Myocyte (in vitro differentiated cells): ENCODE results near the gene CEACAM16. TPM values are rescaled to one million over a fixed set of nuclear protein-coding genes. Genes with fewer than 3 reads are reported as not detected.

Experiments
- DNase-seq: peaks from one replicate; pipeline ENCODE4 v3.0.0-alpha.2; 2012; ENCODE audit warnings: low read depth
- total RNA-seq: library from RNA; depleted of rRNA; stranded (reverse); fragments of >200 nt; gene quantifications from 2 replicates; pipeline ENCODE4 v1.2.3, GENCODE V29; 2014

The CEACAM16 gene
- total RNA-seq, 1 donor from 2014 or later = 6.1 TPM

DNA sequence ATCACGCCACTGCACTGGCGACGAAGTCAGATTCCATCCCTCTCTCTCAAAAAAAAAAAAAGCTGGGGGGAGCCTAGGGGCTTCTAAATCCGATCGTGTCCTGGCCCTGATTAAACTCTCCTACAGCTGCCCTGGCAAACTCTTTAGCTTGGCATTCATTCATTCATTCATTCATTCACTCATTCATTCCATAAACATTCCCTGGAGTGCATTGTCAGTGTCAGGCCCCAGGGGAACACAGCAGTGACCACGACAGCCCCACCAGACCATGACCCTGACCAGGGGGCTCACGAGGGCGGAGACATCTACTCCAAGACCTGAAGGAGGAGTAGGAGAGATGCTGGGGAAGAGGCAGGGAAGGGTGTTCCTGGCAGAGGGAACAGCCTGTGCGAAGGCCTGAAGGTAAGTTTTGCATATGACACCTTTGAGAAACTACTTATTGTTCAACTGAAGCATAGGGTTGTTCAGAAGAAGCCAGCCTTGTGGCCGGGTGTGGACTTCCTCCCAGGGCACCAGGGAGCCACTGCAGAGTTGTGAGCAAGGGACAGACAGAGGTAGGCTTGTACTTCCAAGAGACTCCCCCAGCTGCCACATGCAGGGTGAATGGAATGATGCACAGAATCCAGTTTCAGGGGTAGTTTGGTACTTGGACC, 24.5 kb downstream of the CEACAM16 start:
- no peak for DNase-seq

DNA sequence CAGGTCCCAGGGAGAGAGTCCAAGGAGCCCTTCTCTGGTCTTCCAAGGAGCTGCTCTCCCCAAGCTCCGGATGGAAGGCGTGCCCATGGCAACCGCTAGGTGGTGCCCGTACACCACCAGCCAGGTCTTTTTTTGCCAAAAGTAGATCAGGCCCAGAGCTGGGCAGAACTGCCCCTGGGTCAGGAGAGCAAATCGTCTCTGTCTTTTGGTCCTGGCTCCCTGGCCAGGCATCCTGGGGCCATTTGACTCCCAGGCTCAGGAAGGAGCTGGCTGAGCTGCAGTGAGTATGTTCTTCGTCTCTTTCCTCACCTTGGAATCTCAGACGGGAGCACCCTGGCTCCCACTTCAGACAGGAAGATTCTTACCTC, 25.0 kb downstream of the CEACAM16 start:
- peak; percentile 86 for DNase-seq

DNA sequence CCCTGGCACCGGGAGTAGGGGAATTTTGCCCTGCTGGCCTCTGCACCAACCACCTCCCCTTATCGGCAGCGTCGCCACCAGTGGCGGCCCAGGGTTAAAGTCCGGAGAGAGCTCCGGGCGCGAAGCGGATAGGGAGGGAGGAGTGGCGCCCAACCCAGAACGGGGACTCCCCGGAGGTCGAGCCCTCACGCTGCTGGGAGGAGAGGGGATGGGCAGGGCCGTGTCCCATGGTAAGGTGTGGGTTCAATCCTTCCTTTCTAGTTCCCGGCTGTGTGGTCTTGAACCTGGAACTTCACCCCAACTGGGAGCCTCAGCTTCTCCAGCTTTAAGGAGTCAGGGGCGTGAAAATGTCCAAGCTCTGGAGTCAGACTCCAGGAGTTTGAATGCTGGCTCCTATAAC, 26.3 kb downstream of the CEACAM16 start:
- DNase-seq = no peak

DNA sequence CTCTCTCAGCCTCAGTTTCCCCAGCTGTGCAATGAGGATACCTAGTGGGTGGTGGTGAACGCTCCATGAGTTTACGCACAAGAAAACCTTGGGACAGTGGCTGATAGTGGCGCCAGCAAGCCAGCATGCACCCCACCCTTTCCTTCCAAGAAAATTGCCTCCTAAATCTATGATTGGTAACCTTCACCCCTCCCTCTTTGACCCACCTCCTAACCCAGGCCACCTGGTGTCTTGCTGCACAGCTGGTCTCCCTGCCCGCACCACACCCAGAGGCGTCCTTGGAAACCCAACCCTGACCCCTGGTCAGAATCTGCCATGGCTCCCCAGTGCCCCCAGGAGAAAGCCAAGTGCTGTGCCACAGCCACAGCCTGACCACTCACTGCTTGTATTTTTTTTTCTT, 26.7 kb downstream of the CEACAM16 start:
- peak; percentile 55 for DNase-seq

DNA sequence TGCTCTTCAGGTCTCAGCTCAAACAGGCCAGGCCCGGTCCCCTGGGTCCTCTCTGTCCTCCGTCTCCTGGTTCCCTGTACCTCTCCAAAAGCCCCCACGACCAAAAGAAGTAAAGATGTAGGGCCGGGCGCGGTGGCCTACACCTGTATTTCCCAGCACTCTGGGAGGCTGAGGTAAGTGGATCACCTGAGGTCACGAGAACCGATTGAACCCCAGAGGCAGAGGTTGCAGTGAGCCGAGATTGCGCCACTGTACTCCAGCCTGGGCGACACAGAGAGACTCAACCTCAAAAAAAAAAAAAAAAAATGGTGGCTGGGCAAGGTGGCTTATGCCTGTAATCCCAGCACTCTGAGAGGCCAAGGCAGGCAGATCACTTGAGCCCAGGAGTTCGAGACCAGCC, 27.5 kb downstream of the CEACAM16 start:
- DNase-seq = no peak

DNA sequence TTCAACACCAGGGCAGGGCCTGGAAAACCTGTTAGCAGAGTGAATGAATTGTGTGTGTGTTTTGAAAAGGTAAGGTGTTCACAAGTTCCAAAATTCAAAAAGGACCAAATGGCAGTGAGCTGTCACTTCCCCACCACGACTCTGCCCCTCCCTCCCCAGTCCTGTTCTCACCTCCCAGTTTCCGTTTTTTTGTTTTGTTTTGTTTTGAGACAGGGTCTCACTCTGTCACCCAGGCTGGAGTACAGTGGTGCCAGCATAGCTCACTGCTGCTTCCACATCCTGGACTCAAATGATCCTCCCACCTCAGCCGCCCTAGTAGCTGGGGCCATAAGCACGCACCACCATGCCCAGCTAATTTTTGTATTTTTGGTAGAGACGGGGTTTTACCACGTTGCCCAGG, 29.2 kb downstream of the CEACAM16 start:
- DNase-seq = no peak

DNA sequence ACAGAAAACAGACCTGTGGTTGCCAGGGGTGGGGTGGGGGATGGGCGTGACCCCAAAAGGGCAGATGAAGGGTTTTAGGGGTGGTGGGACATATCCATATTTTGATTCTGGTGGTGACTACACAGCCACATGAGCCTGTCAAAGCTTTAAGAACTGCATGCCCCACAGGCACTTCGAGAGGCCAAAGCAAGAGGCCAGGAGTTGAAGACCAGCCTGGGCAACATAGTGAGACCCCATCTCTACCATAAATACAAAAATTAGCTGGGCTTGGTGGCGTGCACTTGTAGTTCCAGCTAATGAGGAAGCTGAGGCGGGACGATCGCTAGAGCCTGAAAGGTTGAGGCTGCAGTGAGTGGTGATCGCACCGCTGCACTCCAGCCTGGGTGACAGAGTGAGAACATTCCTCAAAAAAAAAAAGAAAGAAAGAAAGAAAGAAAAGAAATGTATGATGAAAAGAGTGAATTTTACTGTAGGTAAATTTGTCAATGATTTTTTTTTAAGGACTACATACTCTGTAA, 30.6 kb downstream of the CEACAM16 start:
- DNase-seq = no peak

DNA sequence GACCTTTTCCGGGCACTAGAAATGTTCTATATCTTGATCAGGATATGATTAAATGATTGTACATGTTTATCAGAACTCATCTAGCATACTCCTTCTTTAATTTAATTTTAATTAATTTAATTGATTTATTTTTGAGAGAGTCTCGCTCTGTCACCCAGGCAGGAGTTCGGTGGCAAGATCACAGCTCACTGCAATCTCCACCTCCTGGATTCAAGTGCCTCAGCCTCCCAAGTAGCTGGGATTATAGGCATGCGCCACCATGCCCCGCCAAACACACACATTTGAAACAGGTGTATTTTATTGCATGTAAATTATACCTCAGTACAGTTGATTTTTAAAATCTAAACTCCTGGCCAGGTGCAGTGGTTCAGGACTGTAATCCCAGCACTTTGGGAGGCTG, 32.1 kb downstream of the CEACAM16 start:
- no peak for DNase-seq

DNA sequence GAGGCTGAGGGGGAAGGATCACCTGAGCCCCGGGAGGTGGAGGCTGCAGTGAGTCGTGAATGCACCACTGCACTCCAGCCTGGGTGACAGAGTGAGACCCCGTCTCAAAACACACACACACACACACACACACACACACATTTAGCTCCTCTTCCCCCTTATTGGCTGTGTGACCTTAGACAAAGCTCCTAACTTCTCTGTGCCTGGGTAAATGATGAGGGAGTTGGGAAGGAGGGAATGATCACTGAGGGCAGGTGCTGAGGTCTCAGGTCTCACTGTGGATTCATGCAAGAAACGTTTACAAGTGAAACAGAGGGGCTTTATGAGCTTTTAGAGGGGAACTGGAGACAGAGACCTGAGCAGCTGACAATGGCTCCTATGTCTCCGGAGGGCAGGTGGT, 32.7 kb downstream of the CEACAM16 start:
- no peak for DNase-seq

DNA sequence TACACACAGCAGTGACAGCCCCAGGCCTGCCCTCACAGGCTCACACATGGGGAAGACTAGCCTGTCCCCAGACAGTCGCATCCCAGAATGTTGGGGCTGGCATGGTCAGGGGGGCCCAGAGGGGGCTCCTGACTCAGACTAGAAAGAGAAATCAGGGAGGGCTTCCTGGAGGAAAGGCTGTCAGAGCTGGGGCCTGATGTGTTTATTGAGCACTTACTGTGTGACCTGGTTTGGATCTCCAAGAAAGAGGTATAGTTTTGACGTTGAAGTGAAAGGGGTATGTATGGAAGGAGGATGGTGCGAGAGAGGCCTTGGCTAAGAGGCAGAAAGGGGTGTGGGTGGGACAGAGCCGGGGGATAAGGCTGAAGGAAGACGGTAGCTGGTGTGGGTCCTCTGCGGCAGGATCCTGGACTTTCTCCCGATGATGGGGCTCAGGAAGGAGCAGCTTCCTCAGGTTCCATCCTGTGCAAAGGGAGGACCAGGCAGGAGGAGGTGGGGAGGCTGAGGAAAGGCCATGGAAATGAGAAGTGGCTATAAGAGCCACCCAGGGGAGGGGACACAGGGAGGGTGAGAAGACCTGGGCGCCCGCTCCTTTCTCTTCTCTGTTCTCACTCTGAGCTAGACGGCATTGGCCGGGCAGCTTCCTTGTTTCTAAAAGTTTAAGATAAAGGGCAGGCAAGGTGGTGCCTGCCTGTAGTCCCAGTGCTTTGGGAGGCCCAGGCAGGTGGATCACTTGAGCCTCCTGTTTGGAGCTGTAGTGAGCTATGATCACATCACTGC, 33.5 kb downstream of the CEACAM16 start:
- no peak for DNase-seq

DNA sequence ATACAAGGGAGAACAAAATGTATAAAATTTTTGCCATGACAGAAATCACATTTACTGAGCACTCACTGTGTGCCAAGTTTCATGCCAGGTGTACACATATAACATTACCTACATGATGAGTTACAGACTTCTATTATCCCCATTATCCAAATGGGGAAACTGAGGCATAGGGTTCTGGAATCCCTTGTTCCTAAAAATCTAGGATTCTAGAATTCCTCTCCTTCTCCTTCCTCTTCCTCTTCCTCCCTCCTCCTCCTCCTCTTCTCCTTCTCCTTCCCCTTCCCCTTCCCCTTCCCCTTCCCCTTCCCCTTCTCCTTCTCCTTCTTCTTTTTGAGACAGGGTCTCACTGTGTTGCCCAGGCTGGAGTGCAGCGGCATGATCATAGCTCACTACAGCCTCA, 35.4 kb downstream of the CEACAM16 start:
- no peak for DNase-seq

DNA sequence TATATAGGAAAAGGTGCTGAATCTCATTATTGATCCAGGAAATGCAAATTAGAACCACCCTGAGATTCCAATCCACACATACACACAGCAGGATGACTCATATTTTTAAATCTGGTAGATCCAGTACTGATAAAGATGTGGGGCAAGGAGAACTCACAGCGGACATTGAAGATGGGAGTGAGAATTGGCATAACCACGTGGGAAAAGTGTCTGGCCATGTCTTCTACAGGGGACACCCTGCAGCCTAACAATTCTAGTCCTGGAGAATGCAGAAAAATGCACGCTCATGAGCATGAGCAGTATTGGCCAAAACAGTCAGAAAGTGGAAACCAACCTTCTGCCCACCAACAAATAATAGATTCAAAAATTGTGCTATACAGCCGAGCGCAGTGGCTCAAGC, 36.1 kb downstream of the CEACAM16 start:
- no peak for DNase-seq

DNA sequence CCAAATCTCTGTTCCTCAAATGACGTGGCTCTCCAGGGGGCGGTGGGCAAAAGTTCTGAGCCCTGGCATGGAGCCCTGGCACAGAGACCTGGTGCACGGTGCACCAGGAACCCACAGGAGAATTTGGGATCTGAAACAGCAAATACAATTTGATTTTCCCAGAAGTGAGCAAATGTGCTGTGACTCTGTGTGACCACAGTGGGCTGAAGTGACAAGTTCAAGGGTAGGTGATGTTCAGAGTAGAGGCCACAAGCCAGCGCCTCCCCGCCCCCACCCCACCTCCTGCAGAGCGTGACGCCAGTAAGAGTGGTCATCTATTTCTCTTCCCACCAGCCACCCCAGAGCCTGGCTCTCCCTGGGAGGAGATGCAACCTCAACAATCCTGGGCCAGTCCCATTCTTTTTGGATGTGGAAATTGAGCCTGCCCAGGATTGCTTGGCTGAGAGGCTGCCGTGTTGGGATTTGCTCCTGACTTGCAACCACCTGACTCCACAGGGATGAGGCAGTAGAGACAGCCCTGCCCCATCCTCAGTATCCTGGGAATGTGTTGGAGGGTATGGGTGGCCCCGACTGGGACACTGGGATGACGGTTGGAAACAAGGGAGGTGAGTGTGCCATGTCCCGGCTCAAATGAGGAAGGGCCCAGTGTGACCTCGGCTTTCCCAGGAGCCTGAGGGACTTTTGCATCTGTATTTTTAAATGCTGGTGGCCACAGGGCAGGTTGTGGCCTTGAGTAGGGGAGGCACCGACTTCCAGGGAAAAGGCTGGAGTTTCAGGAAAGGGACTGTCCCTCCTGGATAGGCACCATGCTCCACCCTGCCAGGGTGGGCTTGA, 38.5 kb downstream of the CEACAM16 start:
- no peak for DNase-seq

DNA sequence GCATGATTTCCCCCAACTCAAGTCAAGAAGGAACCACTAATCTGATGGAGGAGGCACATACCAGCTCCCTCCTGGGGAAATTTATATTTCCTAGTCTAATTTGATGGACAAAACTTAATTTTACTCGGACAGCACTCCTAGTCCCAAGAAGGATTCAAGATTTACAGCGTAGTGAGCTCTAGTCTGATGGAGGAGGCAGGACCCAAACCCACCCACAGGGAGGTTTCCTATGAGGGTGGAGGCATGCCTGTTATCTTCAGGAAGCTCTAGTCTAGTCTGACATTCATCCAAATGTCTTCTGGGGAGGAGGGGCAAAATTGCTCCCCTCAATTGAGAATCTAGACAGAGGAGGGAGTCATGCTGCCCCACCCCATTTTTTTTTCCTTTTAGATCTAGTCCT, 39.2 kb downstream of the CEACAM16 start:
- DNase-seq = no peak

DNA sequence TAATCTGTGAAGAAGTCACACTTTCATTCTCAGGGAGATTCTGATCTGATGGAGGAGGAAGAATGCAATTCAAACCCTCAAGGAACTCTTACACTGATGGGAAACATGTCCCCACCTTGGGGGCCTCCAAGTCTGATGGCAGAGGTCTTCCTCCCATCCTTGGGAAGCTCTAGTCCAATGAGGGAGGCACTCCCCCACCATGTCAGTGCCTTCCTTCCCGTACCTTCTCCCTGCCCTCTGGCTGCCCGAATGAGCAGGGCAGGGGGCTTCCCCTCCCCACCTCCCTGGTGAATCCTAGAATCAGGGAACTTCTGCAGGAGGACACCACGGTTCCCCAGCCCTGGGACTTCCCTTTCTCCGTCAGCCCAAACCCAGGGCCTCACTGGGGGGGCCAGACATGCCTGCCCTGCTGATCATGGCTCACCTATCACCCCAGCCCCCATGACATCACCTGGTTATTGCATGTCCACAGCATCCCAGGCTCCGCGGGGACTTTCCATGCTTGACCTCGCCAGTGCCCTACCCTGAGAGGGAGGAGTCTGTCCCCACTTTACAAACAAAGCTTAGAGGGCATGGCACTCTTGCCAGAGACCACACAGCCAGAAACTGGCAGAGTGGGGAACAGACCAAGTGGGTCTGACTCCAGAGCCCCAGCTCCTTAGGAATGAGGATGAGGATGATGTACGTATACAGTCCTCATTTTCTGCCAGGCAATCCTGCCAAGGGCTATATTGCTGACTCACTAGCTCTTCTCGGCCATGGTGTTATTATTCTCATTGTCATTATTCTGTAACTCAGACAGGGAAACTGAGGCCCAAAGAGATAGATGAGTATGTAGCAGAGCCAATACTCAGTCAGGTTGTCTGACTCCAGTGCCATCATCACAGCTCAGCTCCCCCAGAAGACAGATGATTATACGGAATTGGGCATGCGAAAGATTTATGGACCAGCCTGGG, 39.9 kb downstream of the CEACAM16 start:
- DNase-seq = no peak

DNA sequence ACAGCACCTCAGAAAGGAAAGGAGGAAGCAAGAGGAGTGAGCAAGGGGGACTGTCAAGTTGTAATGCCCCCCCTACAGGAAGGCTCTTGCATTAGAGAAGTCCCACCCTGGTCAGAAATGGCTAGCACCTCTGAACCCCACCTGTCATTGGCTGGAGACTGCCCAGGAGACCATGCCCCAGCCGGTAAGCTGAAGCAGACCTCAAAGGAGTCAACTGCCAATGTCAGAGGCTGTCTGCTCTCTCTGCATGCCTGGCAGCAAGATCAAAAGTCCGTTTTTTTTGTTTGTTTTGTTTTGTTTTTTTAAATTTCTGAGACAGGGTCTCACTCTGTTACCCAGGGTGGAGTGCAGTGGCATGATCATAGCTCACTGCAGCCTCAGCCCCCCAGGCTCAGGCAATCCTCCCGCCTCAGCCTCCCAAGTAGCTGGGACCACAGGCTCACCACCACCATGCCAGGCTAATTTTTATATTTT, 41.4 kb downstream of the CEACAM16 start:
- DNase-seq = peak; percentile 43

DNA sequence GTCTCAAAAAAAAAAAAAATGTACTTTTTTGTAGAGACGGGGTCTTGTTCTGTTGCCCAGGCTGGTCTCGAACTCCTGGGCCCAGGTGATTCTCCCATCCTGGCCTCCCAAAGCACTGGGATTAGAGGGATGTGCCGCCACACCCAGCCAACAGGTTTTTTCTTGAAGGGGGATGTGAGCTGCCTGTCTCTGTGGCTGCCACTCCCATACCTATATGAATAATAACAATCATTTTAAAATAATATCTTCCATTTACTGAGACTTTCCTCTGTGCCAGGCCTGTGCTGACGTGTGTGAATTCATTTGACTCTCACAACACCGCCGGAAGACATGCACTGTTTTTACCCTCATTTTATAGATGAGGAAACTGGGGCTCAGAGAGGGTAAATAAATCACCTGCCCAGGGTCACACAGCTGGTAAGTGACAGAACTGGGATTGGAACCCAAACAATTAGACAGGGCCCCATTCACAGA, 42.3 kb downstream of the CEACAM16 start:
- no peak for DNase-seq

DNA sequence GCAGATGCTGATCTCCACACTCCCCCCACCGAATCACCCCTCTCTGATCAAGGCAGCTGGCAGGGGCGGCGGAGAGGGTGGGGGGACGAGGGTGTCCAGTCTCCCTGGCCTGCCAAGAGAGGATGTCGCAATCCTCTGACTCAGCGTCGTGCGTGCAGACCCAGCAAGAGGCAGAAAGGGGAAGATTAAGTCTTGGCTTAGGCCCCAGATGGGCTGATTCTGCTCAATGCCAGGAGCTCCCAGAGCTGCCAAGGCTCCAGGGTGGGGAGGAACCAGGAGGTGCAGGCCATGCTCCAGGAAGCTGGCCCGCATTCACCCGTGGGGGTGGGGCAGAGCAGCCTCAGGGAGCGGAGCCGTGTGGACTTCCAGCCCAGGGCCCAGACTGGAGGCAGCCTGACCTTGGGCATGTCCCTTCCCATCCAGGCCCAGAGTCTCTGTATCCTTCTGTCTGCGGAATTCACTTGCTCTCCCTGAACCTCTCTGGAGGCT, 42.9 kb downstream of the CEACAM16 start:
- DNase-seq = peak; percentile 100

DNA sequence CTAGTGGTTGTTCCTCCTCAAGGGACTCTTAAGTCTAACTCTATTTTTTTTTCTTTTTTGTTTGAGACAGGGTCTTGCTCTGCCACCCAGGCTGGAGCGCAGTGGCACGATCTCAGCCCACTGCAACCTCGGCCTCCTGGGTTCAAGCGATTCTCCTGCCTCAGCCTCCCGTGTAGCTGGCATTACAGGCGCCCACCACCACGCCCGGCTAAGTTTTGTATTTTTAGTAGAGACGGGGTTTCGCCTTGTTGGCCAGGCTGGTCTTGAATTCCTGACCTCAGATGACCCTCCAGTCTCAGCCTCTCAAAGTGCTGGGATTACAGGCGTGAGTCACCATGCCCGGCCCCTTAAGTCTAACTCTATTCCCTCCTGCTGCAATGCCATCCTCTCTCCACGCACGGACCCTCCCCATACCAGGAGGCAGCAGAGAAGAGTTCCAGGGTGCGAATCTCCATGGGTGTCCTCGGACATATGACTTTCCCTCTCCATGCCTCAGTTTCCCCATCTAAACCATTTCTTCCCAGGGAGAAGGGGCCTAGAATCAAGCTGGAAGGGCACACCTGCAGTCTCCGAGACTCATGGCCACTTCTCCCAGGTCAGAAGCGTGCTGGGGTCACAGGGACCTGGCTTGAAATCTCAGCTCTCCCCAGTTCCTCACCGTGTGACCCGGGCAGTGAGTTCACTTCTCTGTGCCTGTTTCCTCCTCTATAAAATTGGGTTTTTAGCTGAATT, 43.5 kb downstream of the CEACAM16 start:
- peak; percentile 71 for DNase-seq
